SK-N-SH (cell line): ENCODE data around the gene CPSF3.
A peak's percentile ranks its signal among the peaks of the same experiment; 100 is the strongest.

Experiments used
- CHD2 ChIP-seq: fragments of 150-350 bp; IDR thresholded peaks from 2 replicates; pipeline ENCODE4 v1.6.1; 2018; ENCODE audit warnings: low read length; ENCODE audit not compliant: partially characterized antibody
- CTCF ChIP-seq: fragments of 200-600 bp; sonication (generic); IDR thresholded peaks from 2 replicates; pipeline ENCODE4 v1.6.1; 2017; ENCODE audit warnings: antibody characterized with exemption, mild to moderate bottlenecking, moderate library complexity
- EP300 ChIP-seq, 2 experiments: IDR thresholded peaks; 2 replicates each; pipeline versions ENCODE4 v1.4.0 to v1.6.1; 2012; ENCODE audit warnings: borderline replicate concordance in 1 of 2, low read depth in 1 of 2, low read length in 1 of 2
- EZH2phosphoT487 ChIP-seq: fragments of 200-600 bp; sonication (generic); IDR thresholded peaks from 2 replicates; pipeline ENCODE4 v1.6.1; 2017; ENCODE audit warnings: low read depth, mixed run types, mild to moderate bottlenecking, antibody characterized with exemption, moderate library complexity, borderline replicate concordance
- FOXJ3 ChIP-seq: sonication (generic); formaldehyde crosslinking; IDR thresholded peaks from 2 replicates; pipeline ENCODE4 v1.5.1; 2020; ENCODE audit warnings: mild to moderate bottlenecking, missing genetic modification reagents
- JUND ChIP-seq: IDR thresholded peaks from 2 replicates; pipeline ENCODE4 v1.4.0; 2012
- MAX ChIP-seq: IDR thresholded peaks from 2 replicates; pipeline ENCODE4 v1.4.0; 2012; ENCODE audit warnings: low read depth
- MEF2A ChIP-seq: IDR thresholded peaks from 2 replicates; pipeline ENCODE4 v1.4.0; 2012; ENCODE audit warnings: low read depth, borderline replicate concordance
- RAD21 ChIP-seq: IDR thresholded peaks from 2 replicates; pipeline ENCODE4 v1.6.1; 2012; ENCODE audit warnings: mild to moderate bottlenecking, low read length
- RXRA ChIP-seq: IDR thresholded peaks from 2 replicates; pipeline ENCODE4 v1.4.0; 2012; ENCODE audit warnings: low read depth, mild to moderate bottlenecking, borderline replicate concordance
- SMC3 ChIP-seq: IDR thresholded peaks from 2 replicates; pipeline ENCODE4 v1.6.1; 2012; ENCODE audit warnings: low read depth, low read length, improper control_type of control experiment
- TAF1 ChIP-seq: IDR thresholded peaks from 2 replicates; pipeline ENCODE4 v1.6.1; 2012; ENCODE audit warnings: low read depth, mild to moderate bottlenecking, low read length, moderate library complexity, borderline replicate concordance
- TF ChIP-seq, protein P1 (sequence below): IDR thresholded peaks from 2 replicates; pipeline ENCODE4 v1.6.1; 2012; ENCODE audit warnings: mild to moderate bottlenecking, low read depth, low read length, moderate library complexity
- TF ChIP-seq, protein P2 (sequence below): fragments of 150-350 bp; IDR thresholded peaks from 2 replicates; pipeline ENCODE4 v1.6.1; 2016; ENCODE audit warnings: mild to moderate bottlenecking, low read depth, low read length

GRCh38 chr2:9430316-9431293 is 7.2 kb downstream of the CPSF3 start:
- TF ChIP-seq FOXJ3 (no peak), EZH2phosphoT487 (no peak), CHD2 (no peak), CTCF (no peak), TAF1 (no peak), RXRA (no peak), MAX (no peak), RAD21 (no peak), JUND (0 out of 2 replicates have a peak, but pooled peaks have one; percentile 29), EP300 (IDR thresholded peaks at IDR 0.05; ENCODE audit: borderline replicate concordance in 1 of 2, low read depth in 1 of 2, low read length in 1 of 2) (no peak), SMC3 (no peak), MEF2A (peak; percentile 81; the same call in 1 of the 2 replicates)
- TF ChIP-seq, protein P1, sequence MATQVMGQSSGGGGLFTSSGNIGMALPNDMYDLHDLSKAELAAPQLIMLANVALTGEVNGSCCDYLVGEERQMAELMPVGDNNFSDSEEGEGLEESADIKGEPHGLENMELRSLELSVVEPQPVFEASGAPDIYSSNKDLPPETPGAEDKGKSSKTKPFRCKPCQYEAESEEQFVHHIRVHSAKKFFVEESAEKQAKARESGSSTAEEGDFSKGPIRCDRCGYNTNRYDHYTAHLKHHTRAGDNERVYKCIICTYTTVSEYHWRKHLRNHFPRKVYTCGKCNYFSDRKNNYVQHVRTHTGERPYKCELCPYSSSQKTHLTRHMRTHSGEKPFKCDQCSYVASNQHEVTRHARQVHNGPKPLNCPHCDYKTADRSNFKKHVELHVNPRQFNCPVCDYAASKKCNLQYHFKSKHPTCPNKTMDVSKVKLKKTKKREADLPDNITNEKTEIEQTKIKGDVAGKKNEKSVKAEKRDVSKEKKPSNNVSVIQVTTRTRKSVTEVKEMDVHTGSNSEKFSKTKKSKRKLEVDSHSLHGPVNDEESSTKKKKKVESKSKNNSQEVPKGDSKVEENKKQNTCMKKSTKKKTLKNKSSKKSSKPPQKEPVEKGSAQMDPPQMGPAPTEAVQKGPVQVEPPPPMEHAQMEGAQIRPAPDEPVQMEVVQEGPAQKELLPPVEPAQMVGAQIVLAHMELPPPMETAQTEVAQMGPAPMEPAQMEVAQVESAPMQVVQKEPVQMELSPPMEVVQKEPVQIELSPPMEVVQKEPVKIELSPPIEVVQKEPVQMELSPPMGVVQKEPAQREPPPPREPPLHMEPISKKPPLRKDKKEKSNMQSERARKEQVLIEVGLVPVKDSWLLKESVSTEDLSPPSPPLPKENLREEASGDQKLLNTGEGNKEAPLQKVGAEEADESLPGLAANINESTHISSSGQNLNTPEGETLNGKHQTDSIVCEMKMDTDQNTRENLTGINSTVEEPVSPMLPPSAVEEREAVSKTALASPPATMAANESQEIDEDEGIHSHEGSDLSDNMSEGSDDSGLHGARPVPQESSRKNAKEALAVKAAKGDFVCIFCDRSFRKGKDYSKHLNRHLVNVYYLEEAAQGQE, result no peak
- TF ChIP-seq, protein P2, sequence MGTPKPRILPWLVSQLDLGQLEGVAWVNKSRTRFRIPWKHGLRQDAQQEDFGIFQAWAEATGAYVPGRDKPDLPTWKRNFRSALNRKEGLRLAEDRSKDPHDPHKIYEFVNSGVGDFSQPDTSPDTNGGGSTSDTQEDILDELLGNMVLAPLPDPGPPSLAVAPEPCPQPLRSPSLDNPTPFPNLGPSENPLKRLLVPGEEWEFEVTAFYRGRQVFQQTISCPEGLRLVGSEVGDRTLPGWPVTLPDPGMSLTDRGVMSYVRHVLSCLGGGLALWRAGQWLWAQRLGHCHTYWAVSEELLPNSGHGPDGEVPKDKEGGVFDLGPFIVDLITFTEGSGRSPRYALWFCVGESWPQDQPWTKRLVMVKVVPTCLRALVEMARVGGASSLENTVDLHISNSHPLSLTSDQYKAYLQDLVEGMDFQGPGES, result no peak
